Hematopoietic multipotent progenitor cell treated with erythropoietin and hydrocortisone succinate and interleukin-3 and kit ligand, for 17 days (in vitro differentiated cells): Measurements from ENCODE around the gene SIK1.

Source experiments
- DNase-seq: peaks from one replicate; pipeline ENCODE4 v3.0.0-alpha.2; 2015; ENCODE audit warnings: low spot score

The SIK1 gene

GRCh38 chr21:43367296-43367695 lies 59.6 kb downstream of the SIK1 start:
- no peak for DNase-seq

GRCh38 chr21:43366656-43367055 lies 60.3 kb downstream of the SIK1 start:
- DNase-seq: no peak

GRCh38 chr21:43365611-43366426 lies 61.1 kb downstream of the SIK1 start:
- DNase-seq: no peak

GRCh38 chr21:43364851-43365424 lies 62.0 kb downstream of the SIK1 start:
- no peak for DNase-seq
